ENCODE measurements around the gene SUZ12. TPM values are rescaled to one million over a fixed set of nuclear protein-coding genes. Genes with fewer than 3 reads are reported as not detected.

SUZ12 gene
- total and polyA plus RNA-seq, 2 of the 4 experiments (the other 2 are of a cell fraction), result 12.2 to 12.3 TPM

DNA sequence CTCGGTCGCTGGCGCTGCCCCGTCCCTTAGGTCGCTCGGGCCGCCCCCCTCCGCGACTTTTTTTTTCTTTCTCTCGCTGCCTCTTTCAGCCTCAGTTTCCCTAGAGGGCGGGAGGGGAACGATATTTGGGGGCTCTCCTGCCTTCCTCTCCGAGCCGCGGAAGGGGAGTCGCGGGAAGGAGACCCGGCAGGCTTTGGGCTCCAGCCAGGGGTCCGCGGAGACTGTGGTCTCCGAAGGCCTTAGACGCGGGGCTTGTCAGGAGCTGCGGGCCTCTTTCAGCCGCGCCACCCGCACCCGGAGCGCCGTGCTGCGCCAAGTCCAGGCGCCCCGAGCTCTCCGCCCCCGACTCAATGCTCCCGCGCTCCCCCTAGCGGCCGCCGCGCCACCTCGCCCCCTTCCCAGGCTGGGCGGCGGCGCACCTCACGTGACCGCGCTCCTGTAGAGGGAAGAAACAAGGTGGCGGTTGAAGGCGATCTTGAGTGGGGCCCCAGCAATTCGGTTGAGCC is 70.2 kb downstream of the SUZ12 start, which contains the start of gene LRRC37B (continued):
- TF ChIP-seq, protein P1, sequence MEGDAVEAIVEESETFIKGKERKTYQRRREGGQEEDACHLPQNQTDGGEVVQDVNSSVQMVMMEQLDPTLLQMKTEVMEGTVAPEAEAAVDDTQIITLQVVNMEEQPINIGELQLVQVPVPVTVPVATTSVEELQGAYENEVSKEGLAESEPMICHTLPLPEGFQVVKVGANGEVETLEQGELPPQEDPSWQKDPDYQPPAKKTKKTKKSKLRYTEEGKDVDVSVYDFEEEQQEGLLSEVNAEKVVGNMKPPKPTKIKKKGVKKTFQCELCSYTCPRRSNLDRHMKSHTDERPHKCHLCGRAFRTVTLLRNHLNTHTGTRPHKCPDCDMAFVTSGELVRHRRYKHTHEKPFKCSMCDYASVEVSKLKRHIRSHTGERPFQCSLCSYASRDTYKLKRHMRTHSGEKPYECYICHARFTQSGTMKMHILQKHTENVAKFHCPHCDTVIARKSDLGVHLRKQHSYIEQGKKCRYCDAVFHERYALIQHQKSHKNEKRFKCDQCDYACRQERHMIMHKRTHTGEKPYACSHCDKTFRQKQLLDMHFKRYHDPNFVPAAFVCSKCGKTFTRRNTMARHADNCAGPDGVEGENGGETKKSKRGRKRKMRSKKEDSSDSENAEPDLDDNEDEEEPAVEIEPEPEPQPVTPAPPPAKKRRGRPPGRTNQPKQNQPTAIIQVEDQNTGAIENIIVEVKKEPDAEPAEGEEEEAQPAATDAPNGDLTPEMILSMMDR (conservative IDR thresholded peaks at IDR 0.05; ENCODE audit: low read depth, low read length), result peak; percentile 90

All from IMR-90 (cell line).